ELR (cell line): ENCODE data around the gene SYNPO.

Source experiments
- DNase-seq: peaks from one replicate; pipeline ENCODE4 v3.0.0-alpha.2; 2015; ENCODE audit warnings: low read depth

The SYNPO gene

DNA sequence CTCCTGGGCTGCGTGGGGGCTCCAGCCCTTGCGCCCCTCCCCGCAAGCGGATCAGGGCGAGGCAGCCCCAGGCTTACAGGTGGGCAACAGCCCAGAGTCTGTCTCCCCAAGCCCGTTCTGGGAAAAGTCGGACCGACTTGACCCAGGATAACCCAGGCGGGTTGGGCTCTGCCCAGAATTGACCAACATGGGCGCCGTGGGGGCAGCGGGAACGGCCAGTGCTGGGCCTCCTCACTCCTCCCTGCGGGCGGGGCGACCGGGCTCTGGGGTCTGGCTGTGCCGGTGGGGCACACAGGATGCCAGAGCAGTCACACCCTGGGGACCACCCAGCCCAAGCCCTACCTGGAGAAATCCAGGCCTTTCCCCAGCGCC, 15.3 kb upstream of the SYNPO start:
- no peak for DNase-seq

DNA sequence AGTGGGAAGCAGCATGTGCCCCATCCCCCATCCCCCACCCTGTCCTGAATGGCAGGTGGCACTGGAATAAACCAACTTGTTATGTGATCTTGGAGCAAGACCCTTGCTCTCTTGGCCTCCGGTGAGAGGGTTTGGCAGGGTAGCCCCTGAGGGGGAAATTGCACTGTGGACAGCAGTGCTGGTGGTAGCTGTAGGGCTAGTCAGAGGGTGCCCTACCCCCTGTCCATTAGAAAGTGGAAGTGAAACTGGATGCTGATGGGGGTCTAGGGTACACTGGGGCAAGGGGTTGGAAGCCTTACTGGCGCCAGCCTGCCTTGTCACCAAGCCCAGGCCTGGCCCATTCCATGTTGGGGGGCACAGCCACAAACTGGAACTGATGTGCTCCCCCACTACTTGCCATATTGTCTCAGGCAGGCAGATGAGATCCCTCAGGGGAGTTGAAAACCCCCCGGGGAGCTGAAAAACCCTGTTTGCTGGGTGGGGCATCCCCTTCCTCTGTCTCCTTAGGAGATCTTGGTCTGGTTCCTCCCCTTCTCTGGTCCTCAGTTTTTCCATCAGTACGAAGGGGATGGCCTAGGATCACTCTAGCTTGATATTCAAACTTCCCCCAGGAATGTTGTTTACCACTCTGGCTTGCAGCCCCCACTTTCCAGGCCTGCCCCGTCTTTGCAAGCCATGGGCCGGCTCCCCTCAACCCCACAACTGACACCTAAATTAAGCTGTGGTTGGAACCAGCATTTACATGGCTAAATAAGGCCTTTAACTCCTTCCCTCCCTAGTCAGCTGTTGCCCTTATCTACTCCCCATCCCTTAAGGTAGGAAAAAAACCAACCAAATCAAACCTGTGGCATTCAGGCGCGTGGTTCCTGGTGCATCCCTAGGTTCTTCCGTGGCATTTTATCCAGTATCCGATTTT, 14.4 kb upstream of the SYNPO start:
- no peak for DNase-seq

DNA sequence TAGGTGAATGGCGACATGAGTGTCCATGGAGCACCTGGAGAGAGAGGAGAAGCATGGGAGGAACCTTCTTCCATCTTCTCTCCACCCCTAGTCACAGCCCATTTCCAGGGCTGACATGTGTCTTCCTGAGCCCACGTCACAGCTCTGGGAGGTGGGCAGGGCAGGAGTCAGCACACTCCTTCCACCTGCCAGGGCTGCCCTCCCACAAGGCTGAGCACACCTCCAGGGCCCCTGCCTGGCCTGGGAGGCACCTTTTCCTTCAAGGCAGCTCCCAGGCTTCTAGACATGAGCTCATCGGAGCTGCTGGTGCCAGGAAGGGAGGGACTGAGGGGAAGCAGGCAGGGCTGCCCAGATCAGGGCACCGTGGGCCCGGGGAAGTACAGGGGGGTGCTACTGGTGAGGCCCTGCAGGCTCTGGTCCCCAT, 13.6 kb upstream of the SYNPO start:
- DNase-seq, result no peak

DNA sequence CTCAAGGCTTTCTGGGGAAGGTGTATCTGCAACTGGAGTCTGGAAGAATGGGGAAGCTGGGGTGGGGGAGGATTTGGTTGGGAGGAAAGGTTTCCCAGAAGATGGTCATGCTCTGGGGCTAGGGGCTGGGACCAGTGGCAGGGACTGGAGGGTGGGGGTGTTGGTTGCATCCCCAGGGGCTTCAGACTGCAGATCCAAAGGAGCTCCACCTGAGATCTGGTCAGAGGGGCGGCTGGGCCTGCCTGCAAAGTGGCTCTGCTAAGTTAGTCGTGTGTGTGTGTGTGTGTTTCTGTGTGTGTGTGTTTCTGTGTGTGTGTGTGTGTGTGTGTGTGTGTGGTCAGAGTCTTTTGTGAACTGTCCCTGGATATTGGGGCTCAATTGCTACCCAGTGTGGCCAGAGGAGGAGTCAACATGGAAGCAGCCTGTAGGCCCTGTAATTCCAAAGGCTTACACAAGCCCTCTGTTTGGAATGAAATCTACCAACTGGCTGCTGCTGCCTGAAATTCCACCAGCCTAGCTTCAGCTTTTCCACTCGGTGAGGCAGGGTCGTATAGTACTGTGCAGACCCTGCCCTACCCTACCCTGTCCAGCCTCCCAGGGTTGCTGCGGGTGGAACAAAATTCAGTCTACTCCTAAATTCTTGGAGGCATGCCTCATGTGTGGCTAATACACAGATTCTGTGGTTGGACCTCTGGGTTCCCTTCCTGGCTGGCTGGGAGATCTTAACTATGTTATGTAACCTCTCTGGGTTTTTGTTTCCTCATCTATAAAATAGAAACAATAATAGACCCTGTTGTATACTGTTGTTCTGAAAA, 12.5 kb upstream of the SYNPO start:
- peak; percentile 62 for DNase-seq

DNA sequence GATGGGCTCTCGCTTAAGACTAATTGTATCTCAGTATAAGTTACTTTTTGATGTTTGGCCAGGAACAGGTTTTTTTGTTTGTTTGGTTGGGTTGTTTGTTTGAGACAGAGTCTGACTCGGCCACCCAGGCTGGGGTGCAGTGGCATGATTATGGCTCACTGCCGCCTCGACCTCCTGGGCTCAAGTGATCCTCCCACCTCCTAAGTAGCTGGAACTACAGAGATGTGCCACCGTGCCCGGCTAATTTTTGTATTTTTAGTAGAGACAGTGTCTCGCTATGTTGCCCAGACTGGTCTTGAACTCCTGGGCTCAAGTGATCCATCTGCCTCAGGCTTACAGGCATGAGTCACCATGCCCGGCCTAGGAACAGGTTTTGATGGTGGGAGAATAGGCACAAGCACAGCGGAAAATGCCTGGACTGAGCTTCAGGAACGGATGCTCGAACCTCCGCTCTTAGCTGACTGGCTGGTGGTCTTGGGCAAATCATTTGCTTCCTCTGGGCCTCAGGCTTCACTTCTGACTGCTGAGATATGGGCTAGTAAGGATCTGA, 11.4 kb upstream of the SYNPO start:
- peak; percentile 42 for DNase-seq

DNA sequence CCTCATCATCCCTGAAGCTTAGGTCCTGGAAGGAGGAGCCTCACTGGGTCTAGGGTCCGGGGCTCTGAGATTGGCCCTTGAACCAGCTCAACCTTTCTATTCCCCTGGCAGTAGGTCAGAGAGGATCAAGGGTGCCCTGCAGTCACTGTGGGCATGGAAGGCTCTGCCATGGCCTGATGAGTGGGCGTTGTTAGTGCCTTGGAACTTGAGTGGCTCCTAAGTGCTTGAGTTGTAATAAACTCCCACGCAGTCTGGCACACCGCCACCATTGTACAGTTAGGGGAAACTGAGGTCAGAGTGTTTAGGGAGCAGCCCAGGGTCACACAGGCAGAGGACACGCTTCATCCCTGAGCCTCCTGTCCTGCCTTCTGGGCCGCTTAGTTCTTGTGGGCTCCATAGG, 10.4 kb upstream of the SYNPO start:
- no peak for DNase-seq

DNA sequence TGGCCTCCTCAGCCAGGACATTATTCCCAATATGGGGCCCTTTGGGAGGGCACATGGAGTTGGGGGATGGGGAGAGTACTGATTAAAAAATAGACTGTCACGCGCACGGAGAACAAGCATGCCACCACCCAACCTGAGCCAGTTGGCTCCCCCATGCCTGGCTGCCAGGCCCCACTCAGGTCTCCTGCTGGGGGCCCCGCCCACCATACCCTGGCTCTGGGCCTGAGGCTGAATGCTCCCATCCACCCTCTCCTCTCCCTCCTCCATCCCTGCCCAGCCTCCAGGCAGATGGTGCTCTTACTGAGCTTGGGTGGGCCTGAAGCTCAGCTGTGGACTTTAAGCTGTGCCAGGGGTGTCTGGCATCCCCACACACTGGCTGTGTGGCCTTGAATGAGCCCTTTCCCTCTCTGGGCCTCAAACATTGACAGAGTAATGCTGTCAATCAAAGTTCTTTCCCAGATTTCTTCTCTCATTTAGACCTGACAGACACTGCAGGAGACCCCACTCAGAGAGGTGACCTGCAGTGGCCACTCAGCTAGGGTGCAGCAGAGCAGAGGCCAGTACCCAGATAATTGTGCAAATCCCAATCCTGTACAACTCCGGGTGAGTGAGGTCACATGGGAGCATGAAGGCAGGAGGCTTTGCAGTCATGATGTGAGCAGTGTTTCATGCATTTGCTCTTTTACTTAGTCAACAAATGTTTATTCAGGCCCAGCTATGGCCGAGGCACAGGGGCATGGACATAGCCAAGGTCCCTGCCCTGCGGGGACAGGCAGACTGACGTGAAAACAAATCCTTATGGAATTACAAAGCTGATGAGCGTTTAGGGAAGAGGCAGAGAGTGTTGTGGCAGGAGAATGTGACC, 9.8 kb upstream of the SYNPO start:
- peak; percentile 24 for DNase-seq

DNA sequence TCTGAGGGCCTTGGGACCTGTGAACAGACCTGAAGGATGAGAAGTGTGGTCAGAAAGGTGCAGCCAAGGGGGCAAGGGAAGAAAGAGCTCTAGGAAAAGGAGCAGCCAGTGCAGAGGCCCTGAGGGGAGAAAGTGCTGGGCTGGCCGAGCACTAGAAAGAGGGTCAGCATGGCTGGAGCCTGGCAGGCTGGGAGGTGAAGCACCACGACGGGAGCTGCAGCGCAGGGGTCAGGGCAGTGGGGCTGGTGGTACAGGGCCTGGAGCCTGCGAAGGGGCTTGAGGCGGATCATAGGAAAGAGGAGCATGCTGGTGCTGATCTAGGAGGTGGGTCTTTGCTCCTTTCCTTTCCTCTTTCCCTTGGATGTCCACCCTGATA, 9.1 kb upstream of the SYNPO start:
- no peak for DNase-seq

DNA sequence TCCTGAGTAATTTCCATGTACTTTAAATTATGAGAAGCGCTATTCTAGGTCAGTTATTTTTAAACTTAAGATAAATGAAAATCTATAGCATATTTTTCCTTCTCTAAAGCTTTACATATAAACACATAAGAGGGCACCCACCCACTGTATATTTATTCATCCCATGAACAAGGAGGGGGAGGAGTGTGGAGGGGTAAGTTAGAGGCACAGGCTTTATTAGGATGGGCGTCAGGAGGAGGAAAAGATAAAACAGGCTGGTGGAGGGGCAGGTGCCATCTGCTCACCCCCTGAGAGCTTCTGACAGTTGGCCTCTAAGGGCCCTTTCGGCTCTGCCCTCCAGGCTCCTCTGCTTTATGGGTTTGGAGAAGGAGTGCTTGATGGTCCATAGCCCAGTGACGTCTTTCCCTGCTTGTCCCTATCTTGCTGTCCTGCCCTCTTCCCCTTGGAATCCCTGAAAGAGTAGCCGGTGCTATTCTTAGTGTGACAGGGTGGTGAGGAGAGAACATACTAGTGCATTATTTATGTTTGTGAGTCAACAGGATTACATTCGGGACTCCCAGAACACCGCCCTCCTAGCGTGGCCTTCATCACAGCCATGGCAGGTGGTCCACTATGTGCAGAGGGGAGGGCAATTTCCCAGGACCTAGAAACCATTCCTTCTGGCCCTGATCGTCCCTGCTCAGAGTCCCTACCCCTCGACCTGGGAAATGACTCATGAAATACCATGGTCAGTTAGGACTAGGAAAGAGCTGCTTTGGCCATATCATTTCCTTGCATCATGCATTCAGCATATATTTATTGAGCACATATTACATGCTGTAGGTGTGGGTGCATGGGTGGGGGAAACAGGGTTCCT, 7.9 kb upstream of the SYNPO start:
- DNase-seq, result peak; percentile 82

DNA sequence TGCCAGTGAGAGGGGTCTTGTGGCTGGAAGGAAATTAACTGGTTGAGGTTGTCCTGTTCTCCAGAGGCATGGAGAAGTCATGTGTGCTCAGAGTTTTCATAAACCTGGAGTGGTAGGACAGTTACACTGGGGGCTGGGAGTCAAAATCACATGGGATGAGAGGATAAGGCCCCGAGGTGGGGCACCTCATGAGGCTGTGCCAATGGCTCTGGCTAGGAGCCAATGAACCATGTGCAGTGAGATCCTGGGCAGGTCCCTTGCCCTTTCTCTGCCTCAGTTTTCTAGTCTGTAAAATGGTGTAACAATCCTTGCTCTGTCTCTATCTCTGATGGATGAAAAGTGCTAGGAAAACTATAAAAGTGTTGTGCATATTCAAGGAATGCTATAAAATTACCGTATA, 7.0 kb upstream of the SYNPO start:
- DNase-seq, result no peak

DNA sequence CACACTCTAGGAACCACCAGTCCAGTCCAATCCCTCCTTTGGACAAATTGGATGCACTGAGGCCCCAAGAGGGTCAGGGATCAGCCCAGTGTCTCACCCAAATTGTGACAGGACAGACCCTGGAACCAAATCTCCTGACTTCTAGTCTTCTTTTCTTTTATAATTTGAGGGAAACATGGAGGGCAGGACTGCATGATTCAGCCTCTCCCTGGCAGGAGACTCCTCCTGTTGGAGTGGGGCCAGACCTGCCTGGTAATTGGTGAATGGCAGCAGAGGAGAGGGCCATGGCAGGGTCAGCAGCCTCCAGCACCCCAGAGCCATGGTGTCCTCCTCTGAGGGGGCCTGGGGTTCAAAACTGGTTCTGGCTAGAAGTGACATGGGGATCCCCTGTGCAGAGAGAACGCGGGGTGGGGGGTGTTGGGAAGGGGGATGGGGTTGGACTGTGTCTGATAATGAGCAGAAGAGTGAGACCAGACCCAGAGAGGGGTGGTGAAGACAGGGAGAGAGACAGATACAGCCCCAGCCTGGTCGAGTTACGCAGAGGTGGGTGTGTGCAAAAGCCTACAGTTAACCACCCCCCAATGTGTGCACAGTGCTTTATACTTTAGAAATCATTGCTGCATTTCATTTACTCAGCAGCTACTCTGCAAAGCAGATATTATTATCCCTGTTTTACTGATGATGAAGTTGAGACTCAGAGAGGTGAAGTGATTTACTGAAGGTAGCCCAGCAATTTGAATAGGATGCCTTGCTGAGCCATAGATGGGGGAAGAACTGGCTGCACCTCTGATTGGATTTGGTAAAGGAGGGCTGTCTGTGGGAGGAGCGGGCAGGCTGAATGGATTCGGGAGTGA, 3.8 kb upstream of the SYNPO start:
- DNase-seq, result peak; percentile 84

DNA sequence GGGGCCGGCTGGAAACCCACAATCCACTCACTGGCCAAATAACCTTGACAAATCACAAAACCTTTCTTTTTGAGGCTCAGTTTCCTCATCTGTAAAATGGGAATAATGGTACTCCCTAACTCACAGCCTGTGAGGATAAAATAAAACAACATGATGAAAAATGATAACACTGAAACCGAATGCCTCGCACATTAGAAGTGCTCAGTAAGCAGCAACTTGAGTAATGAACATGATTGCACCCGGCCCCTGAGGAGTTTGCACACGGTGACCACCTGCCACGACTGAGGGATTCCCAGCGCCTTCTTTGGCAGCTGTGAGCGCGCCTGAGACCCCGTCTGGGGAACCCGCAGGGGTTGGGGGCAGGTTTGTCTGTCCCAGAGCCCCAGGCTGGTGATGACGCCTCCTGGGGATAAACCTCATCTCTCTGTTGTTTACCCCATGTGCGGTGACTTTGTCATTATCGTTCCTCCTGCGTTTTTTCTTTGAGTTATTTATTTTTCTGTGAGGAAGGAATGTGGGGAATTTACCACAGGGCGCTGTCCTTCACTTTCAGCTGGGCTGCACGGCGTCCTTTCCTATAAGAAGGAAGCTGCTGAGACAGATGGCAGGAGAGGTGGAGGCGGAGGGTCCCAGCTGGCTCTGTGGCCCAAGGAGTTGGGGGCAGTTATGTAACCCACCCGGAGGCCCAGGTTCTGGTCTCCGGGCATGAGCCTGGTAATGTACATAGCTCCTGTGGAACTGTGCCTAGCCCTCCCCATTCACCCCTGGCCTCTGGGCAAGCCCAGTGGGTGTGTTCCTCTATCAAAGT, 3.0 kb upstream of the SYNPO start:
- peak; percentile 96 for DNase-seq

DNA sequence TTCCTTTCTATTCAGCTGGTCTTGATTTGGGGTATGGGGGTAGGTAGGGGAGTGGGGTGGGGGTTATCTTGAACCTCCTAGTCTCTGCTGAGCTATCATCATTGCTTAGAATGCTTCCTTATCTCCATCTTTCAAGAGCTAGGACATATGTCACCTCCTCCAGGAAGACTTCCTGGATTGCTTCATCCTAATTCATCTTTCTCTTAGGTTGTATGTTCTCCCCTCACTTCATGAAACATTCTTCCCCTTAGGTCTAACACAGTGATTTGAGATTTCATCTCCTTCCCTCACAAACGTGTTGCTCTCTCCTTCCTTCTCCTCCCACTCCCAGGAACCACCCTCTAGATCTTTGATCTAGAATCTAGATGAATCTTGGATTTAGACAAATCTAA, 2.4 kb upstream of the SYNPO start:
- DNase-seq, result no peak

DNA sequence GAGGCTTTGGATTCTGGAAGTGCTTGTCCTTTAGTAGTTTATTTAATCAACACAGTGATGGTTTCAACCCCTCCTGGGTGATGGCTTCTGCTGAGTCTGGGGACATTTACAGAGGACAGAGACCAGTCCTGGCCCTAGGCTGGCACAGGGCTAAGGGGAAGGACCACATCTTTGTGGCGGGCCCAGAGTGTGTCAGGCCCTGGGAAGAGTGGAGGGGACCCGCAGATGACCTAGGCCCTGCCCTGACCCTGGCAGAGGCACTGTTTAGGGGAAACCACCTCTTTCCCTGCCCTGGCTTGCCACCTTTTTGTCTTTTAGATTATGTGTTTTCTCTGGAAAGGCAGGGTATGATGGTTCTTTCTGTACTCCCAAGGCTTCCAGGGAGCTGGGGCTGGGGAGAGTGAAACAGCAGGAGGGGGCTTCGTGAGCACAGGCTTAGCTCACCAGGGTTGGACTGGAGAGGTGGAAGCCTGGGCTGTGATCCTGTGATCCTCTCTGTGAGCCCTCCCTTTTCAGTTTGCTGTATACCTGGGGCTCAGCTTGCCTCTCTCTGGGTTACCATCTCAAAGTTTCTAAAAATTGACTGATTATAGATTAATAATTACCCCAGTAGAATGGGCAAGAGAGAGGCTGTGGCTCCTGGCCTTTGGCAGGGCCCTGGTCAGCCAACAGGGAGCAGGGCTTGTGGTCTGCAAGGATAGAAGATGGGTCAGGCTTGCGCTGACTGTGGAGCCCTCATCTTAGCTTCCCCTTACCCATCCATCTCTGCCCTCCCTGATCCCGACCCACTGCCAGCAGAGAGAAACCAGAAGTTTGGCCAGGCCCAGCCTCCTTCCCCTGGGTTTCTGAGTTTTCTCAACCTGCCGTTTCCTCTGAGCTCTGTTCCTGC, 1.7 kb upstream of the SYNPO start:
- DNase-seq, result no peak

DNA sequence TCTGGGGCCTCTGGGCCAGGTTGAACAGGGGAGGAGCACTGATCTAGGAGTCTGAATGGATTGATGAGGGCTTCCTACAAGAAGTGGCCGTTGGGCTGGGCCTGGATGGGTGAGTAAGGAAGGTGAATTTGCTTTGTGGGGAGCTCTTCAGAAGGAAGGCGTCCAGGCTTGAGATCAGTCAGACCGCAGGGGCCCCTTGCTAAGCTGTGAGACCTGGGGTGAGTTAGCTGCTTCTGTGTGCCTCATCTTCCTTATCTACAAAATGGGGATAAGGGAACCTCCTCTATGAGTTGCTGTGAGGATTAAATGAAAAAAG, 1.1 kb upstream of the SYNPO start:
- no peak for DNase-seq

DNA sequence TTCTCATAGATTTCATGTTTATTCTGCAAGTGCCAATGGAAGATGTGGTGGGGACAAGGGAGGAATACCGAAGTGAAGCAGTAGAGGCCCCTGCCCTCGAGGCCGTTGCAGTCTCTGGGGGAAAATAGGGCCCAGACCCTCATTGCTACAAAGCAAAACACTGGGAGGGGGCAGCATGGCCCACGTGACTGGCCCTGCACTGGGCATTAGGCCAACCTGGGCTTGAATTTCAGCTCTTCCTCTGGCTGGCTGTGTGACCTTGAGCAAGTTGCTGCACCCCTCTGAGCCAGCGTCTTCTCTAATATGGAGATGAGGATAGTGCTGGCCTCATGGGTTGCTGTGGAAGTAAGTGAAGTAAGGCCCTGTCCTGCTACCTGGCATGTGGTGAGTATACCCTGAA, 709 bp upstream of the SYNPO start:
- DNase-seq, result no peak

DNA sequence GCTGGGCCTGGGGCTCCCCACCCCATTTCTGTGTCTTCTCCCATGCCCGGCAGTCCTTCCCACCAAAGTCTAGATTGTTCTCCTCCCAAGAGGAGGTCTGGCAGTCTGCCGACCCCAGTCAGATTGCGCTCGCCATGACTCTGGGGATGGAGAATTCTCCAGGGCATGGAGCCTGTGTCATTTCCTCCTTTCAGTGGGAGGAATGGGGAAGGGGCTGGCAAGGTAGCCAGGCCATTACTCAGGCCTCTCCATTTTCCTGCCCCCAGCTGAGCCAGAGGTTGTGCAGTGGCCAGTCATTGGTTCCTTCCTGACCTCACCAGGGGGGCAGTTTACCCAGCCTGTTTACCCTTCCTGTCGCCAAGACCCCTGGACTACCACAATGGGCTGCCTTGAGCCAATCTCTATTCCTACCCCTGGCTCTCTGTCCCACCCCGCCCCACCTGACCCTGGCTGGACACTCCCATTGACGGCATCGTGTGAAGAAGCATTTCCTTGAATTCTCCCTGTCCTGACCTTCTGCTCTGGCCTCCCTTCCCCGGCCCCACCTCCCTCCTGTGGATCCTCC, 628 bp downstream of the SYNPO start:
- DNase-seq, result peak; percentile 86
